ENCODE results near the gene SLC37A2. TPM values are rescaled to one million over a fixed set of nuclear protein-coding genes. Genes with fewer than 3 reads are reported as not detected.

Gene SLC37A2
- total and polyA plus RNA-seq, 2 donors (not counting 3 experiments of a cell fraction or from before 2014, with no cell fraction given) = 1.1 to 1.7 TPM

- ChIA-PET CTCF (interaction anchor here (0.8 to 2.0 kb wide), 7 partner anchors 11 to 79 kb away, joined by 3 to 9 read pairs (median 4); no protein-coding TSS in a partner anchor), POLR2A (no interaction called here)
- dilution Hi-C loops (cut with MboI; ENCODE audit: extremely low pct_ligation_motif_present, low sequenced_read_pairs) = no loop called here
- DNase-seq (ENCODE audit: low read depth, low spot score) (no peak), FAIRE-seq (no peak)
- no TSS peak for BruUV-seq (replicated peaks)
- Histone ChIP-seq H4K20me1 (replicated peaks; ENCODE audit: control insufficient read depth, extremely low read depth, insufficient read depth, low read length) (no peaks in the 10 kb centered on the region), H3K4me1 (ENCODE audit: control insufficient read depth, extremely low read depth, insufficient read depth, low read length) (peaks cover 9% of the 10 kb centered on the region), H3K4me2 (ENCODE audit: insufficient read depth, low read length) (peak overlapping the region; percentile 88), H3K79me2 (ENCODE audit: control insufficient read depth, insufficient read depth, low read length) (no peaks in the 10 kb centered on the region), H3K9me1 (replicated peaks; ENCODE audit: control insufficient read depth, extremely low read depth, insufficient read depth, low read length) (no peaks in the 10 kb centered on the region), H3K27ac (ENCODE audit: insufficient read depth, low read depth, low read length) (no peak overlapping the region), H2AFZ (ENCODE audit: low read depth, low read length) (peak overlapping the region; percentile 99), H3K9me3 (replicated peaks; ENCODE audit: control insufficient read depth, insufficient read depth, low read length) (no peaks in the 10 kb centered on the region), H3K4me3 (replicated peaks in 1 of 3; ENCODE audit: insufficient read depth in 1 of 3, low read depth in 1 of 3, low read length in 3 of 3) (peak overlapping the region; percentile 64 to 87 (median 74)), H3K36me3 (ENCODE audit: control insufficient read depth in 2 of 2, extremely low read depth in 1 of 2, insufficient read depth in 2 of 2, low read length in 2 of 2) (no peaks in the 10 kb centered on the region), H3K9ac (replicated peaks; ENCODE audit: extremely low read depth, insufficient read depth, low read length) (peak overlapping the region; percentile 60), H3K27me3 (ENCODE audit: control insufficient read depth in 2 of 2, insufficient read depth in 2 of 2, low read length in 2 of 2) (no peaks in the 10 kb centered on the region)
- no peak for TF ChIP-seq POLR2AphosphoS5 (IDR thresholded peaks at IDR 0.05; ENCODE audit: insufficient read depth, low read depth, low read length)
- TF ChIP-seq CTCF (IDR thresholded peaks at IDR 0.05; ENCODE audit: extremely low read depth in 1 of 2, insufficient read depth in 1 of 2, low read depth in 1 of 2, low read length in 2 of 2) = no peak
- no peak for TF ChIP-seq GATA2 (IDR thresholded peaks at IDR 0.05; ENCODE audit: insufficient read depth, insufficient read length, low read depth, low read length)
- no peak for TF ChIP-seq FOS (IDR thresholded peaks at IDR 0.05; ENCODE audit: borderline replicate concordance, insufficient read depth, low read length)
- no peak for TF ChIP-seq MAX (IDR thresholded peaks at IDR 0.05; ENCODE audit: insufficient read depth, insufficient read length)
- TF ChIP-seq EZH2 (IDR thresholded peaks at IDR 0.05; ENCODE audit: borderline replicate concordance, low read depth, low read length, severe bottlenecking) = no peak
- no peak for TF ChIP-seq POLR2A (IDR thresholded peaks at IDR 0.05; ENCODE audit: low read depth, low read length)
- TF ChIP-seq MYC (IDR thresholded peaks at IDR 0.05; ENCODE audit: low read depth, low read length) = no peak
- no peak for TF ChIP-seq JUN (IDR thresholded peaks at IDR 0.05; ENCODE audit: borderline replicate concordance, insufficient read depth, insufficient read length, low read depth)
- intact Hi-C loops (cut with micrococcal nuclease) = loop anchor here (1.0 to 2.0 kb wide), 4 partner anchors 23 to 165 kb away; partner anchors contain the start of gene TMEM218
Observed at GRCh38 chr11:125063429-125064043, 431 bp downstream of the SLC37A2 start.

Data from endothelial cell of umbilical vein (primary cell).